Measurements from ENCODE around the gene CPNE1.

The CPNE1 gene

GRCh38 chr20:35603695-35604448 is 60.8 kb downstream of the CPNE1 start:
- H3K9me3 Mint-ChIP-seq = no peaks in the 10 kb centered on the region
- DNase-seq = no peak
- H3K27me3 Mint-ChIP-seq = peaks cover 56% of the 10 kb centered on the region
- no peak overlapping the region for H3K4me3 Mint-ChIP-seq
- H3K27ac Mint-ChIP-seq = no peak overlapping the region
- peaks cover 34% of the 10 kb centered on the region for H3K4me1 Mint-ChIP-seq
- ATAC-seq = no peak

- no peak for DNase-seq
- Mint-ChIP-seq H3K4me3 (peak overlapping the region in 1 of 2 donors; percentile 17), H3K27ac (no peak overlapping the region), H3K27me3 (peaks cover 64% of the 10 kb centered on the region), H3K9me3 (no peaks in the 10 kb centered on the region), H3K4me1 (peaks cover 34% of the 10 kb centered on the region)
- ATAC-seq = no peak
Measured at GRCh38 chr20:35602851-35603495, 61.7 kb downstream of the CPNE1 start.

- H3K4me1 Mint-ChIP-seq = peaks cover 31% of the 10 kb centered on the region
- DNase-seq = no peak
- peaks cover 64% of the 10 kb centered on the region for H3K27me3 Mint-ChIP-seq
- H3K9me3 Mint-ChIP-seq = no peaks in the 10 kb centered on the region
- peak overlapping the region; percentile 73 to 80 for H3K4me3 Mint-ChIP-seq
- H3K27ac Mint-ChIP-seq = no peak overlapping the region
- ATAC-seq = no peak
Measured at GRCh38 chr20:35601990-35602389, 62.7 kb downstream of the CPNE1 start.

GRCh38 chr20:35600993-35601973 is 63.4 kb downstream of the CPNE1 start:
- peak; percentile 68 to 82 for DNase-seq
- ATAC-seq = peak; percentile 92
- H3K27ac Mint-ChIP-seq = no peak overlapping the region
- peak overlapping the region; percentile 73 to 80 for H3K4me3 Mint-ChIP-seq
- H3K9me3 Mint-ChIP-seq = no peaks in the 10 kb centered on the region
- H3K4me1 Mint-ChIP-seq = peaks cover 27% of the 10 kb centered on the region
- H3K27me3 Mint-ChIP-seq = peaks cover 64% of the 10 kb centered on the region

- Mint-ChIP-seq H3K27me3 (peaks cover 62% of the 10 kb centered on the region), H3K9me3 (no peaks in the 10 kb centered on the region), H3K4me1 (peaks cover 27% of the 10 kb centered on the region), H3K4me3 (peak overlapping the region; percentile 73 to 80), H3K27ac (no peak overlapping the region)
- ATAC-seq (peak; percentile 4), DNase-seq (no peak)
Measured at GRCh38 chr20:35600176-35600992, 64.3 kb downstream of the CPNE1 start.

GRCh38 chr20:35599776-35600120 is 65.0 kb downstream of the CPNE1 start:
- H3K27me3 Mint-ChIP-seq = peaks cover 56% of the 10 kb centered on the region
- DNase-seq (no peak), ATAC-seq (no peak)
- H3K4me1 Mint-ChIP-seq = peaks cover 22% of the 10 kb centered on the region
- H3K4me3 Mint-ChIP-seq = no peak overlapping the region
- H3K9me3 Mint-ChIP-seq = no peaks in the 10 kb centered on the region
- H3K27ac Mint-ChIP-seq = no peak overlapping the region

- peaks cover 56% of the 10 kb centered on the region for H3K27me3 Mint-ChIP-seq
- no peak for ATAC-seq
- H3K4me3 Mint-ChIP-seq = no peak overlapping the region
- peaks cover 22% of the 10 kb centered on the region for H3K4me1 Mint-ChIP-seq
- H3K27ac Mint-ChIP-seq = no peak overlapping the region
- no peak for DNase-seq
- H3K9me3 Mint-ChIP-seq = no peaks in the 10 kb centered on the region
Measured at GRCh38 chr20:35598899-35599775, 65.6 kb downstream of the CPNE1 start.

GRCh38 chr20:35598476-35598875 is 66.2 kb downstream of the CPNE1 start:
- H3K27me3 Mint-ChIP-seq = peaks cover 53% of the 10 kb centered on the region
- DNase-seq (no peak), ATAC-seq (no peak)
- H3K4me3 Mint-ChIP-seq = no peak overlapping the region
- no peak overlapping the region for H3K27ac Mint-ChIP-seq
- H3K4me1 Mint-ChIP-seq = peaks cover 22% of the 10 kb centered on the region
- H3K9me3 Mint-ChIP-seq = no peaks in the 10 kb centered on the region

- no peak for DNase-seq
- H3K4me3 Mint-ChIP-seq = no peak overlapping the region
Measured at GRCh38 chr20:35597186-35597585, 67.5 kb downstream of the CPNE1 start.

GRCh38 chr20:35595901-35596300 is 68.8 kb downstream of the CPNE1 start:
- no peak for DNase-seq
- H3K4me3 Mint-ChIP-seq = no peak overlapping the region
- no peak for ATAC-seq

More at GRCh38 chr20:35597186-35597585, 67.5 kb downstream of the CPNE1 start:
- H3K9me3 Mint-ChIP-seq = no peaks in the 10 kb centered on the region
- peaks cover 16% of the 10 kb centered on the region for H3K4me1 Mint-ChIP-seq
- no peak overlapping the region for H3K27ac Mint-ChIP-seq
- ATAC-seq = no peak
- H3K27me3 Mint-ChIP-seq = peaks cover 40% of the 10 kb centered on the region

GRCh38 chr20:35595456-35595855 is 69.2 kb downstream of the CPNE1 start:
- H3K4me1 Mint-ChIP-seq = no peaks in the 10 kb centered on the region
- H3K9me3 Mint-ChIP-seq = no peaks in the 10 kb centered on the region
- no peak for DNase-seq
- no peak for ATAC-seq
- H3K27ac Mint-ChIP-seq = no peak overlapping the region
- H3K27me3 Mint-ChIP-seq = peaks cover 23% of the 10 kb centered on the region
- H3K4me3 Mint-ChIP-seq = no peak overlapping the region

More at GRCh38 chr20:35595901-35596300, 68.8 kb downstream of the CPNE1 start:
- Mint-ChIP-seq H3K27ac (no peak overlapping the region), H3K4me1 (peaks cover 4% of the 10 kb centered on the region), H3K9me3 (no peaks in the 10 kb centered on the region), H3K27me3 (peaks cover 27% of the 10 kb centered on the region)

- no peak for DNase-seq
- ATAC-seq = no peak
- Mint-ChIP-seq H3K27me3 (no peaks in the 10 kb centered on the region), H3K4me1 (no peaks in the 10 kb centered on the region), H3K27ac (peak overlapping the region in 1 of 2 donors; percentile 37), H3K9me3 (no peaks in the 10 kb centered on the region), H3K4me3 (no peak overlapping the region)
Measured at GRCh38 chr20:35592339-35592974, 72.2 kb downstream of the CPNE1 start.

GRCh38 chr20:35588397-35588796 is 76.3 kb downstream of the CPNE1 start:
- DNase-seq = no peak
- Mint-ChIP-seq H3K4me3 (no peak overlapping the region), H3K27ac (no peak overlapping the region), H3K9me3 (no peaks in the 10 kb centered on the region), H3K27me3 (peaks cover 6% of the 10 kb centered on the region), H3K4me1 (no peaks in the 10 kb centered on the region)
- no peak for ATAC-seq

GRCh38 chr20:35587436-35587835 is 77.3 kb downstream of the CPNE1 start:
- no peak overlapping the region for H3K27ac Mint-ChIP-seq
- no peaks in the 10 kb centered on the region for H3K9me3 Mint-ChIP-seq
- no peaks in the 10 kb centered on the region for H3K4me1 Mint-ChIP-seq
- DNase-seq (no peak), ATAC-seq (no peak)
- peaks cover 6% of the 10 kb centered on the region for H3K27me3 Mint-ChIP-seq
- H3K4me3 Mint-ChIP-seq = no peak overlapping the region
